ENCODE measurements around the gene GPLD1. TPM values are rescaled to one million over a fixed set of nuclear protein-coding genes. Genes with fewer than 3 reads are reported as not detected.
A peak's percentile ranks its signal among the peaks of the same experiment; 100 is the strongest.
"Not testable (repeated sequence)": the region's sequence is repeated elsewhere in the genome, so short reads cannot be mapped to it uniquely, and the experiment has no call there.

GPLD1 gene
- not detected in 2 replicates for total RNA-seq (2014; rRNA removed; shearing (Covaris generic); ENCODE audit: low replicate concordance)

- Histone ChIP-seq H3K27me3 (no peaks in the 10 kb centered on the region), H3K9me3 (no peaks in the 10 kb centered on the region), H3K36me3 (no peaks in the 10 kb centered on the region), H3K4me3 (no peak within 1 kb of the TSS)
- DNase-seq: no peak
Observed at GRCh38 chr6:24489470-24489869, at the start of gene GPLD1. TSS of gene GPLD1 (minus strand) at chr6:24489578. CDS start at chr6:24489511, 67 bp downstream.

- DNase-seq: no peak
- Histone ChIP-seq H3K4me3 (no peak overlapping the region), H3K36me3 (no peaks in the 10 kb centered on the region), H3K9me3 (no peaks in the 10 kb centered on the region), H3K27me3 (no peaks in the 10 kb centered on the region)
Observed at GRCh38 chr6:24537771-24538385, 48.5 kb upstream of the GPLD1 start.

- Histone ChIP-seq H3K4me3 (no peak overlapping the region), H3K27me3 (no peaks in the 10 kb centered on the region), H3K9me3 (no peaks in the 10 kb centered on the region), H3K36me3 (no peaks in the 10 kb centered on the region)
- DNase-seq: no peak
Observed at GRCh38 chr6:24537082-24537699, 47.8 kb upstream of the GPLD1 start.

GRCh38 chr6:24536466-24536865, 47.1 kb upstream of the GPLD1 start:
- no peaks in the 10 kb centered on the region for H3K27me3 ChIP-seq
- DNase-seq: no peak
- H3K4me3 ChIP-seq: no peak overlapping the region
- H3K36me3 ChIP-seq: no peaks in the 10 kb centered on the region
- no peaks in the 10 kb centered on the region for H3K9me3 ChIP-seq

GRCh38 chr6:24535210-24535609, 45.8 kb upstream of the GPLD1 start:
- no peaks in the 10 kb centered on the region for H3K27me3 ChIP-seq

GRCh38 chr6:24534329-24534728, 45.0 kb upstream of the GPLD1 start:
- Histone ChIP-seq H3K27me3 (no peaks in the 10 kb centered on the region), H3K4me3 (no peak overlapping the region), H3K36me3 (no peaks in the 10 kb centered on the region), H3K9me3 (no peaks in the 10 kb centered on the region)
- no peak for DNase-seq

More at GRCh38 chr6:24535210-24535609, 45.8 kb upstream of the GPLD1 start:
- Histone ChIP-seq H3K36me3 (no peaks in the 10 kb centered on the region), H3K9me3 (no peaks in the 10 kb centered on the region), H3K4me3 (no peak overlapping the region)
- DNase-seq: no peak

- no peaks in the 10 kb centered on the region for H3K9me3 ChIP-seq
- no peak overlapping the region for H3K4me3 ChIP-seq
- H3K27me3 ChIP-seq: no peaks in the 10 kb centered on the region
- no peaks in the 10 kb centered on the region for H3K36me3 ChIP-seq
- no peak for DNase-seq
Observed at GRCh38 chr6:24529985-24530384, 40.6 kb upstream of the GPLD1 start.

- Histone ChIP-seq H3K27me3 (no peaks in the 10 kb centered on the region), H3K4me3 (no peak overlapping the region), H3K9me3 (no peaks in the 10 kb centered on the region), H3K36me3 (no peaks in the 10 kb centered on the region)
- DNase-seq: no peak
Observed at GRCh38 chr6:24524805-24525204, 35.4 kb upstream of the GPLD1 start.

GRCh38 chr6:24524329-24524728, 35.0 kb upstream of the GPLD1 start:
- Histone ChIP-seq H3K9me3 (no peaks in the 10 kb centered on the region), H3K27me3 (no peaks in the 10 kb centered on the region), H3K36me3 (no peaks in the 10 kb centered on the region), H3K4me3 (no peak overlapping the region)
- no peak for DNase-seq

- Histone ChIP-seq H3K9me3 (no peaks in the 10 kb centered on the region), H3K27me3 (no peaks in the 10 kb centered on the region), H3K36me3 (no peaks in the 10 kb centered on the region), H3K4me3 (no peak overlapping the region)
- DNase-seq: no peak
Observed at GRCh38 chr6:24522228-24523176, 33.1 kb upstream of the GPLD1 start.

- peak; percentile 35 for DNase-seq
- Histone ChIP-seq H3K27me3 (no peaks in the 10 kb centered on the region), H3K4me3 (no peak overlapping the region), H3K9me3 (no peaks in the 10 kb centered on the region), H3K36me3 (no peaks in the 10 kb centered on the region)
Observed at GRCh38 chr6:24520929-24521546, 31.7 kb upstream of the GPLD1 start.

GRCh38 chr6:24517659-24518543, 28.5 kb upstream of the GPLD1 start:
- Histone ChIP-seq H3K4me3 (no peak overlapping the region), H3K27me3 (no peaks in the 10 kb centered on the region), H3K36me3 (no peaks in the 10 kb centered on the region), H3K9me3 (no peaks in the 10 kb centered on the region)
- no peak for DNase-seq

- no peak overlapping the region for H3K4me3 ChIP-seq
- DNase-seq: no peak
- no peaks in the 10 kb centered on the region for H3K9me3 ChIP-seq
- no peaks in the 10 kb centered on the region for H3K36me3 ChIP-seq
- H3K27me3 ChIP-seq: no peaks in the 10 kb centered on the region
Observed at GRCh38 chr6:24513602-24514001, 24.2 kb upstream of the GPLD1 start.

- not testable (repeated sequence) for DNase-seq
Observed at GRCh38 chr6:24511976-24512375, 22.6 kb upstream of the GPLD1 start.

GRCh38 chr6:24506814-24507520, 17.6 kb upstream of the GPLD1 start:
- Histone ChIP-seq H3K36me3 (no peaks in the 10 kb centered on the region), H3K27me3 (no peaks in the 10 kb centered on the region), H3K4me3 (no peak overlapping the region), H3K9me3 (no peaks in the 10 kb centered on the region)
- no peak for DNase-seq

More at GRCh38 chr6:24511976-24512375, 22.6 kb upstream of the GPLD1 start:
- H3K27me3 ChIP-seq, H3K4me3 ChIP-seq, H3K9me3 ChIP-seq, H3K36me3 ChIP-seq: not testable (repeated sequence)

Measured in MG63 (cell line).